GM12878 (cell line): ENCODE measurements around the gene SYNGR1. TPM values are rescaled to one million over a fixed set of nuclear protein-coding genes. Genes with fewer than 3 reads are reported as not detected.
"Not testable (repeated sequence)": the region's sequence is repeated elsewhere in the genome, so short reads cannot be mapped to it uniquely, and the experiment has no call there.

Source experiments
- ATAC-seq: fragments of 200-7000 bp; cut with Tn5 transposase; 3 replicates; pipeline ENCODE4 v1.9.1; 2020; ENCODE audit warnings: mild to moderate bottlenecking, moderate library complexity
- BruUV-seq: library from RNA; stranded (reverse); fragments of 400-500 nt; replicated peaks from 2 replicates; lab custom pipeline; 2021; lab: Mats Ljungman, UMichigan
- CTCF ChIA-PET: fragments of 300-600 bp; sonication (Branson Sonifier 250); formaldehyde crosslinking; extraction: SDS; loops from one replicate; lab custom pipeline; 2021; ENCODE audit warnings: inconsistent platforms; lab: Yijun Ruan, JAX
- POLR2A ChIA-PET: fragments of 350-600 bp; formaldehyde crosslinking; extraction: SDS; loops from one replicate; lab custom pipeline; 2021; ENCODE audit warnings: inconsistent platforms; lab: Charles Lee
- RAD21 ChIA-PET: fragments of 300-600 bp; sonication (Branson Sonifier 250); formaldehyde crosslinking; loops from one replicate; lab custom pipeline; 2023; ENCODE audit warnings: antibody characterized with exemption; ENCODE audit not compliant: unreplicated experiment; lab: Charles Lee
- SMC1A ChIA-PET: fragments of 300-600 bp; sonication (Branson Sonifier 250); formaldehyde crosslinking; loops from one replicate; lab custom pipeline; 2023; ENCODE audit not compliant: unreplicated experiment, uncharacterized antibody; lab: Charles Lee
- DNase-seq: peaks from one replicate; pipeline ENCODE4 v3.0.0-alpha.2; 2011; ENCODE audit warnings: low read depth, low spot score
- FAIRE-seq: peaks from 3 replicates; lab custom pipeline; 2011; peaks lifted over from hg19 to GRCh38; lab: Jason Lieb, UNC
- H2AFZ ChIP-seq: 2 replicates; pipeline ENCODE4 v1.6.0; 2011; ENCODE audit warnings: low read depth, low read length, control low read depth; ENCODE audit not compliant: control insufficient read depth
- H3K27ac ChIP-seq: 2 replicates; pipeline ENCODE4 v1.5.1; 2011; ENCODE audit warnings: control low read depth; ENCODE audit not compliant: control insufficient read depth, insufficient read depth
- H3K27me3 ChIP-seq, 2 experiments: replicated peaks in 1 of 2; 2 replicates each; pipeline versions ENCODE4 v1.6.0 to v1.6.1; 2011; ENCODE audit warnings: low read length in 1 of 2; ENCODE audit not compliant: control insufficient read depth in 2 of 2, insufficient read depth in 2 of 2
- H3K36me3 ChIP-seq, 2 experiments: 2 replicates each; pipeline ENCODE4 v1.5.1; 2011; ENCODE audit warnings: low read length in 1 of 2; ENCODE audit not compliant: control insufficient read depth in 2 of 2, insufficient read depth in 2 of 2
- H3K4me1 ChIP-seq: 2 replicates; pipeline ENCODE4 v1.6.1; 2011; ENCODE audit warnings: mild to moderate bottlenecking, low read length, moderate library complexity, mixed read lengths; ENCODE audit not compliant: control insufficient read depth, insufficient read depth
- H3K4me2 ChIP-seq: 2 replicates; pipeline ENCODE4 v1.6.0; 2011; ENCODE audit warnings: control low read depth; ENCODE audit not compliant: control insufficient read depth, insufficient read depth
- H3K4me3 ChIP-seq: fragments of 200-600 bp; sonication (generic); 2 replicates; pipeline ENCODE4 v1.5.1; 2016
- H3K79me2 ChIP-seq: 2 replicates; pipeline ENCODE4 v1.6.0; 2011; ENCODE audit warnings: low read length; ENCODE audit not compliant: control insufficient read depth, insufficient read depth
- H3K9ac ChIP-seq: 2 replicates; pipeline ENCODE4 v1.8.0; 2011; ENCODE audit warnings: low read length, control low read depth, mixed read lengths; ENCODE audit not compliant: control insufficient read depth, insufficient read depth
- H3K9me3 ChIP-seq: replicated peaks from 3 replicates; pipeline ENCODE4 v1.5.1; 2011; ENCODE audit warnings: mild to moderate bottlenecking, low read length; ENCODE audit not compliant: control insufficient read depth, insufficient read depth
- H4K20me1 ChIP-seq: 2 replicates; pipeline ENCODE4 v1.6.0; 2011; ENCODE audit not compliant: control insufficient read depth, insufficient read depth
- BCL3 ChIP-seq: IDR thresholded peaks from 2 replicates; pipeline ENCODE4 v1.6.1; 2011; ENCODE audit warnings: borderline replicate concordance, low read depth, mild to moderate bottlenecking, moderate library complexity, low read length; ENCODE audit not compliant: insufficient read depth, poor library complexity, severe bottlenecking
- PBX3 ChIP-seq: IDR thresholded peaks from 2 replicates; pipeline ENCODE4 v1.6.1; 2011; ENCODE audit warnings: mild to moderate bottlenecking, low read depth, low read length, moderate library complexity; ENCODE audit not compliant: insufficient replicate concordance
- TCF3 ChIP-seq: IDR thresholded peaks from 2 replicates; pipeline ENCODE4 v1.6.1; 2012; ENCODE audit warnings: low read depth, mild to moderate bottlenecking, low read length, borderline replicate concordance; ENCODE audit not compliant: insufficient read depth
- WGBS: methylation state at CpG from one replicate; pipeline ENCODE4 v1.1.6; 2016; ENCODE audit warnings: low lambda C conversion rate; ENCODE audit not compliant: insufficient replicate concordance, insufficient coverage; ENCODE audit errors: missing lambda C conversion rate; 5-methylcytosine and 5-hydroxymethylcytosine counted together
- in situ Hi-C: fragments of 300-500 bp; cut with MboI; formaldehyde crosslinking; loops from 9 replicates; pipeline ENCODE4 v1.14.3; 2018; ENCODE audit warnings: mixed read lengths
- intact Hi-C: fragments of 100-400 bp; cut with micrococcal nuclease; formaldehyde crosslinking; loops from one replicate; pipeline ENCODE4 v1.14.2; 2022; ENCODE audit not compliant: unreplicated experiment
- polyA plus RNA-seq, 11 experiments: library from polyadenylated mRNA; depleted of rRNA in 4 of 11; unstranded in 6 of 11; stranded (reverse) in 5 of 11; fragments of >200 nt; fragmentation: Nextera tagmentation in 4 of 11; fragmentation: Illumina TruSeq in 1 of 11; extraction: Ambion mirVana in 4 of 11; extraction: Trizol in 1 of 11; gene quantifications; 1 replicate in 1 of 11; 2 replicates in 10 of 11; pipeline versions ENCODE4 v1.2.1 to v1.2.3, GENCODE V29; 2011 to 2016; ENCODE audit warnings: inconsistent platforms in 2 of 11, missing spikeins in 2 of 11, low read depth in 1 of 11
- total RNA-seq, 4 experiments: library from RNA; depleted of rRNA in 3 of 4; stranded (reverse); fragments of >200 nt in 3 of 4; fragmentation: Illumina TruSeq in 1 of 4; extraction: Trizol in 1 of 4; gene quantifications; 2 replicates each; pipeline versions ENCODE4 v1.2.1 to v1.2.3, GENCODE V29; 2013 to 2021

SYNGR1 gene
- total and polyA plus RNA-seq, 10 of the 15 experiments (the other 5 are each of a cell fraction or from before 2014, with no cell fraction given) = 0.87 to 9.2 (median 3.5) TPM

- intact Hi-C loops, DNase-seq, H3K27me3 ChIP-seq, POLR2A ChIA-PET, H2AFZ ChIP-seq, H3K27ac ChIP-seq, H3K4me1 ChIP-seq, H3K9me3 ChIP-seq, H4K20me1 ChIP-seq, RAD21 ChIA-PET, BruUV-seq, H3K4me3 ChIP-seq, H3K79me2 ChIP-seq, ATAC-seq, in situ Hi-C loops, H3K36me3 ChIP-seq, H3K9ac ChIP-seq: not testable (repeated sequence)
- FAIRE-seq = peak; percentile 13
- ChIA-PET SMC1A (interaction anchor here (1.3 kb wide), 1 partner anchor 69 kb away, joined by 4 read pairs; no protein-coding TSS in a partner anchor), CTCF (interaction anchor here (0.8 to 2.3 kb wide), 3 partner anchors 12 to 69 kb away, joined by 3 to 9 read pairs (median 3); partner anchors contain the start of gene TAB1)
- 96% methylated on average over 11 of the region's 11 CpGs for WGBS
- peak; percentile 32; the same call in 1 of the 2 replicates for TF ChIP-seq TCF3
- peak; percentile 93 for TF ChIP-seq BCL3
- peak; percentile 11 for TF ChIP-seq PBX3
- peak overlapping the region; percentile 3 for H3K4me2 ChIP-seq
These were observed 62.1 kb downstream of the SYNGR1 start for GRCh38 chr22:39411828-39412365.

GRCh38 chr22:39413204-39413603, 63.4 kb downstream of the SYNGR1 start:
- H3K4me2 ChIP-seq, H3K9me3 ChIP-seq, RAD21 ChIA-PET, H3K4me1 ChIP-seq, H3K79me2 ChIP-seq, DNase-seq, H3K27me3 ChIP-seq, H3K9ac ChIP-seq, intact Hi-C loops, FAIRE-seq, H2AFZ ChIP-seq, H3K4me3 ChIP-seq, ATAC-seq, in situ Hi-C loops, H3K36me3 ChIP-seq, H3K27ac ChIP-seq, H4K20me1 ChIP-seq, BruUV-seq: not testable (repeated sequence)
- WGBS = 97% methylated on average over 7 of the region's 7 CpGs
- CTCF ChIA-PET = interaction anchor here (1.4 kb wide), 1 partner anchor 70 kb away, joined by 3 read pairs; no protein-coding TSS in a partner anchor
- POLR2A ChIA-PET = interaction anchor here (0.6 to 1.6 kb wide), 4 partner anchors 10 to 670 kb away, joined by 3 to 4 read pairs (median 4); no protein-coding TSS in a partner anchor
- SMC1A ChIA-PET = interaction anchor here (1.1 to 1.3 kb wide), 2 partner anchors 70 to 116 kb away, joined by 3 to 4 read pairs; no protein-coding TSS in a partner anchor
